H1 (cell line): ENCODE measurements around the gene ACAP3. TPM values are rescaled to one million over a fixed set of nuclear protein-coding genes. Genes with fewer than 3 reads are reported as not detected.

Source experiments
- CTCF ChIA-PET: fragments of 300-600 bp; sonication (Branson Sonifier 250); formaldehyde crosslinking; loops from one replicate; lab custom pipeline; 2021; ENCODE audit not compliant: partially characterized antibody; lab: Charles Lee
- POLR2A ChIA-PET: fragments of 300-600 bp; sonication (Branson Sonifier 250); formaldehyde crosslinking; loops from one replicate; lab custom pipeline; 2021; ENCODE audit warnings: inconsistent platforms; ENCODE audit not compliant: partially characterized antibody; lab: Charles Lee
- DNase-seq, 2 experiments: peaks; one replicate each; pipeline versions ENCODE4 v3.0.0 to v3.0.0-alpha.2; 2010 to 2022; ENCODE audit warnings: low spot score in 2 of 2, low read depth in 1 of 2, mixed read lengths in 1 of 2
- FAIRE-seq: peaks from 2 replicates; lab custom pipeline; 2011; peaks lifted over from hg19 to GRCh38; lab: Jason Lieb, UNC
- H2AFZ ChIP-seq: 2 replicates; pipeline ENCODE4 v1.8.1; 2012; ENCODE audit warnings: low read length, inconsistent platforms
- H2AK5ac ChIP-seq: 2 replicates; pipeline ENCODE4 v1.6.1; 2013; ENCODE audit warnings: low read depth, low read length
- H2BK120ac ChIP-seq: replicated peaks from 2 replicates; pipeline ENCODE3; 2013; ENCODE audit warnings: low read depth, low read length, inconsistent platforms
- H2BK12ac ChIP-seq: 2 replicates; pipeline ENCODE4 v1.6.1; 2013; ENCODE audit warnings: low read depth, low read length
- H2BK15ac ChIP-seq: 2 replicates; pipeline ENCODE4 v1.6.1; 2013; ENCODE audit warnings: low read length
- H2BK20ac ChIP-seq: 2 replicates; pipeline ENCODE4 v1.6.1; 2013; ENCODE audit warnings: low read length
- H2BK5ac ChIP-seq: 2 replicates; pipeline ENCODE4 v1.6.1; 2013; ENCODE audit warnings: low read depth, low read length
- H3K14ac ChIP-seq: 2 replicates; pipeline ENCODE4 v1.6.1; 2013; ENCODE audit warnings: inconsistent platforms; ENCODE audit not compliant: insufficient read length
- H3K18ac ChIP-seq: 2 replicates; pipeline ENCODE4 v1.6.1; 2013; ENCODE audit warnings: low read length; ENCODE audit errors: extremely low read depth
- H3K23ac ChIP-seq: 2 replicates; pipeline ENCODE4 v1.6.1; 2013; ENCODE audit warnings: inconsistent platforms; ENCODE audit not compliant: insufficient read length
- H3K23me2 ChIP-seq: 2 replicates; pipeline ENCODE4 v1.6.1; 2013; ENCODE audit warnings: low read depth, low read length
- H3K27ac ChIP-seq: 2 replicates; pipeline ENCODE4 v1.6.1; 2011; ENCODE audit warnings: low read depth, low read length, inconsistent platforms
- H3K27me3 ChIP-seq, 4 experiments: replicated peaks in 1 of 4; 1 replicate in 1 of 4; 2 replicates in 3 of 4; pipeline versions ENCODE4 v1.6.1 to v1.8.1; 2011 to 2013; ENCODE audit warnings: low read length in 3 of 4, mild to moderate bottlenecking in 3 of 4, inconsistent platforms in 2 of 4, mixed read lengths in 2 of 4, moderate library complexity in 1 of 4; ENCODE audit not compliant: control insufficient read depth in 3 of 4, insufficient read depth in 3 of 4; ENCODE audit errors: extremely low read depth in 1 of 4
- H3K36me3 ChIP-seq, 4 experiments: 2 replicates each; pipeline versions ENCODE4 v1.6.1 to v1.8.1; 2011 to 2013; ENCODE audit warnings: mild to moderate bottlenecking in 4 of 4, low read length in 3 of 4, moderate library complexity in 2 of 4, control low read depth in 1 of 4, inconsistent platforms in 1 of 4; ENCODE audit not compliant: insufficient read depth in 4 of 4, control insufficient read depth in 2 of 4
- H3K4ac ChIP-seq: replicated peaks from 2 replicates; pipeline ENCODE3; 2013; ENCODE audit warnings: low read length, low read depth, mixed read lengths, inconsistent platforms; ENCODE audit not compliant: insufficient read length
- H3K4me1 ChIP-seq, 4 experiments: replicated peaks in 1 of 4; 1 replicate in 1 of 4; 2 replicates in 3 of 4; pipeline versions ENCODE4 v1.6.1 to v1.8.1; 2011 to 2013; ENCODE audit warnings: low read length in 3 of 4, inconsistent platforms in 2 of 4, mixed read lengths in 1 of 4; ENCODE audit not compliant: insufficient read depth in 4 of 4, control insufficient read depth in 3 of 4
- H3K4me2 ChIP-seq, 2 experiments: 2 replicates each; pipeline versions ENCODE4 v1.6.1 to v1.8.1; 2011 to 2013; ENCODE audit warnings: low read depth in 2 of 2, low read length in 2 of 2, control low read depth in 1 of 2, inconsistent platforms in 1 of 2, mild to moderate bottlenecking in 1 of 2; ENCODE audit not compliant: insufficient read depth in 1 of 2
- H3K4me3 ChIP-seq, 4 experiments: fragments of 200-600, 300-600 bp in 1 of 4; sonication (generic), shearing (Covaris generic), sonication (Bioruptor Twin) in 1 of 4; 2 replicates each; pipeline versions ENCODE4 v1.5.1 to v1.8.1; 2011 to 2016; ENCODE audit warnings: low read length in 4 of 4, low read depth in 3 of 4, control low read depth in 2 of 4, inconsistent platforms in 2 of 4, mild to moderate bottlenecking in 2 of 4, mixed read lengths in 1 of 4, moderate library complexity in 1 of 4; ENCODE audit not compliant: insufficient read depth in 2 of 4; ENCODE audit errors: extremely low read depth in 1 of 4
- H3K56ac ChIP-seq: replicated peaks from 2 replicates; pipeline ENCODE3; 2013; ENCODE audit warnings: low read depth, mild to moderate bottlenecking, mixed read lengths, low read length, inconsistent platforms; ENCODE audit not compliant: insufficient read length
- H3K79me1 ChIP-seq: 2 replicates; pipeline ENCODE4 v1.6.1; 2013; ENCODE audit warnings: low read depth, low read length, control low read depth
- H3K79me2 ChIP-seq, 2 experiments: 2 replicates each; pipeline versions ENCODE4 v1.6.1 to v1.8.1; 2012 to 2013; ENCODE audit warnings: low read length in 2 of 2, mild to moderate bottlenecking in 2 of 2, inconsistent platforms in 1 of 2; ENCODE audit not compliant: insufficient read depth in 2 of 2, control insufficient read depth in 1 of 2
- H3K9ac ChIP-seq, 4 experiments: replicated peaks in 1 of 4; 1 replicate in 1 of 4; 2 replicates in 3 of 4; pipeline versions ENCODE4 v1.6.1 to v1.8.1; 2011 to 2013; ENCODE audit warnings: low read depth in 3 of 4, low read length in 3 of 4, control low read depth in 2 of 4, mild to moderate bottlenecking in 2 of 4, moderate library complexity in 2 of 4, inconsistent platforms in 1 of 4; ENCODE audit errors: extremely low read depth in 1 of 4
- H3K9me3 ChIP-seq, 2 experiments: 2 replicates each; pipeline versions ENCODE4 v1.6.1 to v1.8.1; 2012 to 2013; ENCODE audit warnings: mild to moderate bottlenecking in 2 of 2, moderate library complexity in 2 of 2, control low read depth in 1 of 2, inconsistent platforms in 1 of 2, low read depth in 1 of 2, low read length in 1 of 2, mixed read lengths in 1 of 2; ENCODE audit not compliant: insufficient read depth in 2 of 2
- H4K20me1 ChIP-seq, 2 experiments: replicated peaks in 1 of 2; 2 replicates each; pipeline versions ENCODE3 to v1.8.1; 2011 to 2013; ENCODE audit warnings: inconsistent platforms in 2 of 2, low read length in 2 of 2, mild to moderate bottlenecking in 1 of 2; ENCODE audit not compliant: insufficient read depth in 2 of 2, control insufficient read depth in 1 of 2
- H4K5ac ChIP-seq: 2 replicates; pipeline ENCODE4 v1.6.1; 2013; ENCODE audit warnings: low read length, low read depth, mixed read lengths, inconsistent platforms; ENCODE audit not compliant: insufficient read length
- H4K8ac ChIP-seq: 2 replicates; pipeline ENCODE4 v1.8.0; 2013; ENCODE audit warnings: mild to moderate bottlenecking, moderate library complexity, low read length, inconsistent platforms; ENCODE audit not compliant: insufficient read depth; ENCODE audit errors: extremely low read depth
- H4K91ac ChIP-seq: replicated peaks from 2 replicates; pipeline ENCODE3; 2013; ENCODE audit warnings: low read length, mixed read lengths, inconsistent platforms; ENCODE audit not compliant: insufficient read length
- BCL11A ChIP-seq, 2 experiments: IDR thresholded peaks; one replicate each; pipeline ENCODE4 v1.6.1; 2011; ENCODE audit warnings: low read depth in 2 of 2, low read length in 2 of 2, mild to moderate bottlenecking in 2 of 2
- CBX8 ChIP-seq: fragments of 300-800, 300-1000 bp; sonication (generic); IDR thresholded peaks from 2 replicates; pipeline ENCODE4 v1.7.1; 2016; ENCODE audit warnings: low read depth, low read length, borderline replicate concordance
- CHD1 ChIP-seq: IDR thresholded peaks from 2 replicates; pipeline ENCODE4 v1.6.1; 2012; ENCODE audit warnings: low read depth, low read length, improper control_type of control experiment
- CHD2 ChIP-seq: IDR thresholded peaks from 2 replicates; pipeline ENCODE4 v1.6.1; 2012; ENCODE audit warnings: low read length, improper control_type of control experiment
- EZH2 ChIP-seq: fragments of 200-600 bp; sonication (generic); IDR thresholded peaks from 2 replicates; pipeline ENCODE4 v1.7.1; 2012; ENCODE audit warnings: low read depth, mild to moderate bottlenecking, moderate library complexity, low read length, inconsistent platforms; ENCODE audit not compliant: severe bottlenecking
- KDM5A ChIP-seq: fragments of 200-600 bp; IDR thresholded peaks from 2 replicates; pipeline ENCODE4 v1.7.1; 2012; ENCODE audit warnings: mild to moderate bottlenecking, low read length, inconsistent platforms, mixed read lengths
- SAP30 ChIP-seq: fragments of 300-600 bp; sonication (generic); IDR thresholded peaks from 2 replicates; pipeline ENCODE4 v1.7.1; 2012; ENCODE audit warnings: low read length, moderate library complexity, mild to moderate bottlenecking, inconsistent platforms; ENCODE audit not compliant: insufficient read depth, insufficient replicate concordance
- SRF ChIP-seq: IDR thresholded peaks from 2 replicates; pipeline ENCODE4 v1.6.1; 2011; ENCODE audit warnings: mild to moderate bottlenecking, low read depth, low read length, moderate library complexity
- TBP ChIP-seq: IDR thresholded peaks from 2 replicates; pipeline ENCODE4 v1.6.1; 2011; ENCODE audit warnings: low read depth, low read length, improper control_type of control experiment
- TCF12 ChIP-seq: IDR thresholded peaks from 2 replicates; pipeline ENCODE4 v1.6.1; 2011; ENCODE audit warnings: low read depth, mild to moderate bottlenecking, low read length
- WGBS, 2 experiments: shearing (Covaris generic) in 1 of 2; methylation state at CpG; one replicate each; pipeline versions ENCODE4 v1.1.6 to v1.1.7; 2013 to 2015; ENCODE audit warnings: low lambda C conversion rate in 2 of 2, mixed read lengths in 2 of 2, inconsistent platforms in 1 of 2, low coverage in 1 of 2, missing lambda C conversion rate in 1 of 2; ENCODE audit not compliant: insufficient replicate concordance in 2 of 2, insufficient coverage in 1 of 2, insufficient read length in 1 of 2; ENCODE audit errors: extremely low coverage in 1 of 2, missing lambda C conversion rate in 1 of 2; 5-methylcytosine and 5-hydroxymethylcytosine counted together
- polyA plus RNA-seq, 7 experiments: library from polyadenylated mRNA; depleted of rRNA in 3 of 7; stranded (reverse) in 5 of 7; unstranded in 2 of 7; fragments of >200 nt in 5 of 7; fragments of 200-250 nt in 2 of 7; gene quantifications; 1 replicate in 5 of 7; 2 replicates in 1 of 7; 4 replicates in 1 of 7; pipeline versions ENCODE4 v1.2.1 to v1.2.3, GENCODE V29; 2011 to 2013; ENCODE audit warnings: missing spikeins in 2 of 7, mixed read lengths in 2 of 7
- total RNA-seq: library from RNA; stranded (reverse); fragmentation: NEBNext Ultra II Directional; extraction: Animal tissue kit (Norgen Biotek cat#: 25700); gene quantifications from 2 replicates; pipeline ENCODE4 v1.2.1, GENCODE V29; 2021

The ACAP3 gene
- total and polyA plus RNA-seq, 2 of the 8 experiments (the other 6 are each of a cell fraction or from before 2014, with no cell fraction given) = 14.8 to 28.3 TPM

- FAIRE-seq = no peak
- no peak overlapping the region for H3K27ac ChIP-seq
- no peak overlapping the region for H3K56ac ChIP-seq
- no peaks in the 10 kb centered on the region for H3K23me2 ChIP-seq
- no peaks in the 10 kb centered on the region for H4K20me1 ChIP-seq
- H3K4me3 ChIP-seq = no peak overlapping the region
- H3K36me3 ChIP-seq = no peaks in the 10 kb centered on the region
- H2BK12ac ChIP-seq = no peak overlapping the region
- H3K27me3 ChIP-seq = no peaks in the 10 kb centered on the region
- H3K4me2 ChIP-seq = no peak overlapping the region
- no peak overlapping the region for H3K23ac ChIP-seq
- ChIA-PET CTCF (interaction anchor here (0.6 to 6.1 kb wide), 5 partner anchors 10 to 278 kb away, joined by 3 to 38 read pairs (median 3); no protein-coding TSS in a partner anchor), POLR2A (interaction anchor here (1.2 kb wide), 1 partner anchor 13 kb away, joined by 3 read pairs; no protein-coding TSS in a partner anchor)
- H2BK20ac ChIP-seq = no peak overlapping the region
- peaks cover 0 to 2% (median under 1%) of the 10 kb centered on the region in 4 experiments; a peak in 1 of 7 replicates for H3K4me1 ChIP-seq
- no peak overlapping the region for H4K5ac ChIP-seq
- H4K8ac ChIP-seq = no peak overlapping the region
- no peak overlapping the region for H2AK5ac ChIP-seq
- H4K91ac ChIP-seq = no peak overlapping the region
- no peak overlapping the region for H2BK5ac ChIP-seq
- DNase-seq = no peak
- no peaks in the 10 kb centered on the region for H3K9me3 ChIP-seq
- H2AFZ ChIP-seq = no peak overlapping the region
- no peaks in the 10 kb centered on the region for H3K79me2 ChIP-seq
- H3K4ac ChIP-seq = no peak overlapping the region
- 90% methylated on average over 17 of the region's 21 CpGs; no CpG with 5 or more reads in 1 of the 2 experiments for WGBS, 2 experiments
- TF ChIP-seq CHD1 (no peak), BCL11A (IDR thresholded peaks at IDR 0.05; ENCODE audit: low read depth in 2 of 2, low read length in 2 of 2) (no peak), TBP (no peak), KDM5A (no peak), CHD2 (no peak), CBX8 (no peak), TCF12 (no peak), EZH2 (no peak), SAP30 (no peak), SRF (no peak)
- H3K9ac ChIP-seq = no peak overlapping the region
- H2BK120ac ChIP-seq = no peak overlapping the region
- H3K79me1 ChIP-seq = no peaks in the 10 kb centered on the region
- no peak overlapping the region for H2BK15ac ChIP-seq
- H3K18ac ChIP-seq = no peak overlapping the region
- no peak overlapping the region for H3K14ac ChIP-seq
Measured at GRCh38 chr1:1280782-1281481, 26.8 kb downstream of the ACAP3 start.
